ENCODE measurements around the gene NFE2L3. TPM values are rescaled to one million over a fixed set of nuclear protein-coding genes. Genes with fewer than 3 reads are reported as not detected.

Gene NFE2L3
- total RNA-seq, 1 experiment from 2014 or later, result 12.4 TPM

Other genes starting within 250 kb of the NFE2L3 start
- 214 and 284 TPM in 2 replicates for gene HNRNPA2B1, start 48.5 kb downstream of the NFE2L3 start, total RNA-seq (2014; rRNA removed; shearing (Covaris generic))
- 227 and 252 TPM in 2 replicates for gene CBX3, start 49.5 kb downstream of the NFE2L3 start, total RNA-seq (2014; rRNA removed; shearing (Covaris generic))
- 16.0 and 18.3 TPM in 2 replicates for gene SNX10, start 139.7 kb downstream of the NFE2L3 start, total RNA-seq (2014; rRNA removed; shearing (Covaris generic))

All from NCI-H460 (cell line).